Endothelial cell of umbilical vein (primary cell): ENCODE measurements around the gene TFDP2. TPM values are rescaled to one million over a fixed set of nuclear protein-coding genes. Genes with fewer than 3 reads are reported as not detected.

Experiments used
- BruUV-seq: library from RNA; stranded (reverse); fragments of 400-500 nt; replicated peaks from 2 replicates; lab custom pipeline; 2021; lab: Mats Ljungman, UMichigan
- CTCF ChIA-PET: fragments of 300-600, 350-600 bp; sonication (Branson Sonifier 250); formaldehyde crosslinking; loops from one replicate; lab custom pipeline; 2021; ENCODE audit warnings: antibody characterized with exemption, inconsistent platforms; lab: Charles Lee
- POLR2A ChIA-PET: fragments of 300-600, 350-600 bp; sonication (Branson Sonifier 250); formaldehyde crosslinking; loops from one replicate; lab custom pipeline; 2021; ENCODE audit warnings: antibody characterized with exemption, inconsistent platforms; lab: Charles Lee
- DNase-seq: peaks from one replicate; pipeline ENCODE4 v3.0.0-alpha.2; 2011; ENCODE audit warnings: low read depth, low spot score
- FAIRE-seq: peaks from 2 replicates; lab custom pipeline; 2011; peaks lifted over from hg19 to GRCh38; lab: Jason Lieb, UNC
- H2AFZ ChIP-seq: 2 replicates; pipeline ENCODE4 v1.6.0; 2012; ENCODE audit warnings: low read depth, low read length, control low read depth, inconsistent platforms
- H3K27ac ChIP-seq: 2 replicates; pipeline ENCODE4 v1.5.1; 2011; ENCODE audit warnings: low read depth, mild to moderate bottlenecking, control low read depth, low read length, moderate library complexity; ENCODE audit not compliant: insufficient read depth
- H3K27me3 ChIP-seq, 2 experiments: 2 replicates each; pipeline versions ENCODE4 v1.6.0 to v1.6.1; 2011; ENCODE audit warnings: low read length in 2 of 2, mixed read lengths in 1 of 2; ENCODE audit not compliant: control insufficient read depth in 2 of 2, insufficient read depth in 2 of 2
- H3K36me3 ChIP-seq, 2 experiments: 2 replicates in 1 of 2; 3 replicates in 1 of 2; pipeline ENCODE4 v1.5.1; 2011; ENCODE audit warnings: low read length in 2 of 2, mild to moderate bottlenecking in 1 of 2, moderate library complexity in 1 of 2; ENCODE audit not compliant: control insufficient read depth in 2 of 2, insufficient read depth in 2 of 2; ENCODE audit errors: extremely low read depth in 1 of 2
- H3K4me1 ChIP-seq: 3 replicates; pipeline ENCODE4 v1.5.1; 2011; ENCODE audit warnings: mild to moderate bottlenecking, low read length; ENCODE audit not compliant: control insufficient read depth, insufficient read depth; ENCODE audit errors: extremely low read depth
- H3K4me2 ChIP-seq: 2 replicates; pipeline ENCODE4 v1.6.1; 2011; ENCODE audit warnings: low read length, control low read depth, mixed read lengths; ENCODE audit not compliant: insufficient read depth
- H3K4me3 ChIP-seq, 3 experiments: fragments of 200-600 bp in 1 of 3; sonication (generic), shearing (Covaris generic) in 1 of 3; replicated peaks in 1 of 3; 2 replicates each; pipeline ENCODE4 v1.5.1; 2011 to 2016; ENCODE audit warnings: control low read depth in 3 of 3, low read length in 3 of 3, mild to moderate bottlenecking in 2 of 3, inconsistent platforms in 1 of 3, low read depth in 1 of 3, moderate library complexity in 1 of 3; ENCODE audit not compliant: insufficient read depth in 1 of 3
- H3K79me2 ChIP-seq: 2 replicates; pipeline ENCODE4 v1.6.0; 2012; ENCODE audit warnings: low read length, inconsistent platforms; ENCODE audit not compliant: control insufficient read depth, insufficient read depth
- H3K9ac ChIP-seq: replicated peaks from 2 replicates; pipeline ENCODE3; 2011; ENCODE audit warnings: low read length, control low read depth; ENCODE audit not compliant: insufficient read depth; ENCODE audit errors: extremely low read depth
- H3K9me1 ChIP-seq: replicated peaks from 3 replicates; pipeline ENCODE4 v1.6.0; 2011; ENCODE audit warnings: mild to moderate bottlenecking, low read length; ENCODE audit not compliant: control insufficient read depth, insufficient read depth; ENCODE audit errors: extremely low read depth
- H3K9me3 ChIP-seq: replicated peaks from 2 replicates; pipeline ENCODE4 v1.5.1; 2012; ENCODE audit warnings: low read length, inconsistent platforms; ENCODE audit not compliant: control insufficient read depth, insufficient read depth
- H4K20me1 ChIP-seq: replicated peaks from 2 replicates; pipeline ENCODE3; 2011; ENCODE audit warnings: mild to moderate bottlenecking, low read length; ENCODE audit not compliant: control insufficient read depth, insufficient read depth; ENCODE audit errors: extremely low read depth
- CTCF ChIP-seq, 2 donors: IDR thresholded peaks; 1 replicate in 1 of 2; 2 replicates in 1 of 2; pipeline ENCODE4 v1.5.1; 2011; ENCODE audit warnings: low read length in 2 of 2, mild to moderate bottlenecking in 2 of 2, moderate library complexity in 2 of 2, control low read depth in 1 of 2, inconsistent platforms in 1 of 2, low read depth in 1 of 2; ENCODE audit not compliant: insufficient read depth in 1 of 2; ENCODE audit errors: extremely low read depth in 1 of 2
- EZH2 ChIP-seq: IDR thresholded peaks from 2 replicates; pipeline ENCODE4 v1.6.1; 2012; ENCODE audit warnings: borderline replicate concordance, low read depth, mild to moderate bottlenecking, moderate library complexity, low read length, inconsistent platforms; ENCODE audit not compliant: severe bottlenecking
- FOS ChIP-seq: IDR thresholded peaks from 2 replicates; pipeline ENCODE4 v1.6.1; 2011; ENCODE audit warnings: mild to moderate bottlenecking, low read length, moderate library complexity, borderline replicate concordance; ENCODE audit not compliant: insufficient read depth
- GATA2 ChIP-seq: IDR thresholded peaks from 2 replicates; pipeline ENCODE4 v1.7.0; 2011; ENCODE audit warnings: low read depth, mild to moderate bottlenecking, moderate library complexity, mixed read lengths, low read length; ENCODE audit not compliant: insufficient read length, insufficient read depth
- JUN ChIP-seq: IDR thresholded peaks from 2 replicates; pipeline ENCODE4 v1.6.1; 2011; ENCODE audit warnings: borderline replicate concordance, low read depth; ENCODE audit not compliant: insufficient read length, insufficient read depth
- MYC ChIP-seq: IDR thresholded peaks from one replicate; pipeline ENCODE4 v1.6.1; 2011; ENCODE audit warnings: mild to moderate bottlenecking, low read depth, low read length
- POLR2A ChIP-seq: IDR thresholded peaks from 2 replicates; pipeline ENCODE4 v1.6.1; 2012; ENCODE audit warnings: low read depth, mild to moderate bottlenecking, control low read depth, low read length
- POLR2AphosphoS5 ChIP-seq: IDR thresholded peaks from 2 replicates; pipeline ENCODE4 v1.6.1; 2012; ENCODE audit warnings: low read depth, mild to moderate bottlenecking, control low read depth, low read length, moderate library complexity; ENCODE audit not compliant: insufficient read depth
- dilution Hi-C: fragments of 300-500 bp; cut with MboI; formaldehyde crosslinking; loops from one replicate; pipeline ENCODE4 v1.15.0; 2019; ENCODE audit warnings: low sequenced_read_pairs; ENCODE audit not compliant: extremely low pct_ligation_motif_present
- intact Hi-C: fragments of 100-400 bp; cut with micrococcal nuclease; formaldehyde crosslinking; loops from one replicate; pipeline ENCODE4 v1.10.0; 2022
- polyA plus RNA-seq, 4 experiments: library from polyadenylated mRNA; depleted of rRNA in 3 of 4; stranded (reverse) in 3 of 4; unstranded in 1 of 4; fragments of >200 nt; gene quantifications; 2 replicates each; pipeline versions ENCODE4 v1.2.1 to v1.2.3, GENCODE V29; 2011 to 2012; ENCODE audit warnings: missing spikeins in 1 of 4
- total RNA-seq: library from RNA; stranded (reverse); gene quantifications from 2 replicates; pipeline ENCODE4 v1.2.3, GENCODE V29; 2021
- TF ChIP-seq, protein P1 (sequence below): IDR thresholded peaks from 2 replicates; pipeline ENCODE4 v1.6.1; 2011; ENCODE audit not compliant: insufficient read depth, insufficient read length

TFDP2 gene
- total and polyA plus RNA-seq, 2 donors (not counting 3 experiments of a cell fraction or from before 2014, with no cell fraction given), result 8.5 to 21.5 TPM

DNA sequence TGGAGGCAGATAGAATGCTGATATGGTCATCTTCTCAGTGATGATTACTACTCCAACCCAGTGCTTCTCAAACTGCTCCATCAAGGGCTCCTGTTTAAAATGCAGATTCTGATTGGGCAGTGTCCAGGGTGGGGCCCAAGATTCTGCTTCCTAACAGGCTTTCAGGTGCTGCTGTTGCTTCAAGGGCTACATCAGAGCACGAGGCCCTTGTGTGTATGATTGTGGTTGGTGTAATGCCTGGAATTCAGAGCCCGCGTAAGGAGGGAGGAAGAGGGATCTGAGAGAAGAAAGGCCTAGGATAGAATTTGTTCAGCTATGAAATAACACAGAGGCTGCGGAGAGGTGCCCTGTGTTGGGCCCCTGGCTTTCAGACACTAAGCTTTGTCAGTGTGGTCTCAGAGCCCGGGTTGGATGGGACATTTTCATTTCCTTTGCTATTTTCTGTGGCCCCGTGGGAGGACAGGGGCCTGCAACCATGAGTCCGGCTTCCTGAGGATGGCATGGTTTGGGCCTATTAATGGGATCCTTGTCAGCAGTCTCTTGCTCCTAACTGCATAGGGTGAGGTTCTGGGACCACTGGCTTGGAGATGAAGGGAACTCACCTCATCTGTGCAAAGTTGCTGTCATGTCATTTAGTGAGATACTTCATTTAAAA, 219.9 kb downstream of the TFDP2 start:
- dilution Hi-C loops, result no loop called here
- no peak overlapping the region for H3K27ac ChIP-seq
- no peak for TF ChIP-seq POLR2AphosphoS5
- no peak for TF ChIP-seq MYC
- no peaks in the 10 kb centered on the region for H3K4me1 ChIP-seq
- H3K36me3 ChIP-seq, result peaks cover 0 to 10% of the 10 kb centered on the region in 2 experiments
- ChIA-PET CTCF (interaction anchor here (0.9 to 1.5 kb wide), 2 partner anchors 16 to 351 kb away, joined by 4 read pairs; no protein-coding TSS in a partner anchor), POLR2A (no interaction called here)
- no peak overlapping the region for H3K9ac ChIP-seq
- no TSS peak for BruUV-seq
- intact Hi-C loops, result no loop called here
- DNase-seq (no peak), FAIRE-seq (no peak)
- H3K9me3 ChIP-seq, result no peaks in the 10 kb centered on the region
- H2AFZ ChIP-seq, result no peak overlapping the region
- H3K27me3 ChIP-seq, result peaks cover 4 to 7% of the 10 kb centered on the region in 2 experiments
- no peaks in the 10 kb centered on the region for H3K79me2 ChIP-seq
- H3K4me3 ChIP-seq, result no peak overlapping the region
- no peak overlapping the region for H3K4me2 ChIP-seq
- H3K9me1 ChIP-seq, result no peaks in the 10 kb centered on the region
- no peaks in the 10 kb centered on the region for H4K20me1 ChIP-seq

GRCh38 chr3:141928631-141929270, 220.6 kb downstream of the TFDP2 start:
- POLR2A ChIA-PET, result interaction anchor here (0.6 kb wide), 1 partner anchor 432 kb away, joined by 5 read pairs; no protein-coding TSS in a partner anchor
- CTCF ChIA-PET, result interaction anchor here (0.6 to 1.5 kb wide), 3 partner anchors 16 to 500 kb away, joined by 3 to 4 read pairs (median 4); no protein-coding TSS in a partner anchor
- no peak overlapping the region for H3K4me2 ChIP-seq

More at GRCh38 chr3:141928631-141929270, 220.6 kb downstream of the TFDP2 start:
- no peak for DNase-seq
- peaks cover 0 to 7% of the 10 kb centered on the region in 2 experiments for H3K27me3 ChIP-seq
- H4K20me1 ChIP-seq, result no peaks in the 10 kb centered on the region
- intact Hi-C loops (no loop called here), dilution Hi-C loops (no loop called here)
- H3K9me3 ChIP-seq, result no peaks in the 10 kb centered on the region
- no peak overlapping the region for H3K9ac ChIP-seq
- H3K27ac ChIP-seq, result no peak overlapping the region
- no peaks in the 10 kb centered on the region for H3K4me1 ChIP-seq
- H3K36me3 ChIP-seq, result peaks cover under 1 to 10% of the 10 kb centered on the region in 2 experiments
- H3K9me1 ChIP-seq, result no peaks in the 10 kb centered on the region
- no peak overlapping the region for H3K4me3 ChIP-seq
- BruUV-seq, result no TSS peak
- H2AFZ ChIP-seq, result no peak overlapping the region
- no peak for TF ChIP-seq POLR2A
- no peak for TF ChIP-seq JUN
- no peak for TF ChIP-seq FOS
- no peak for TF ChIP-seq CTCF (IDR thresholded peaks at IDR 0.05; ENCODE audit: extremely low read depth in 1 of 2, insufficient read depth in 1 of 2, low read depth in 1 of 2, low read length in 2 of 2)
- TF ChIP-seq MYC, result no peak
- TF ChIP-seq, protein P1, sequence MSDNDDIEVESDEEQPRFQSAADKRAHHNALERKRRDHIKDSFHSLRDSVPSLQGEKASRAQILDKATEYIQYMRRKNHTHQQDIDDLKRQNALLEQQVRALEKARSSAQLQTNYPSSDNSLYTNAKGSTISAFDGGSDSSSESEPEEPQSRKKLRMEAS, result no peak
- TF ChIP-seq POLR2AphosphoS5, result no peak
- no peak for TF ChIP-seq EZH2
- TF ChIP-seq GATA2, result no peak
- no peaks in the 10 kb centered on the region for H3K79me2 ChIP-seq
- FAIRE-seq, result no peak
